Activated T-helper 9 cell treated with anti-CD3 and anti-CD28 coated beads, Interleukin-2, amount 50 U/mL, for 16 hours (primary cell): ENCODE results near the gene MBNL1.

ENCODE experiments used
- DNase-seq: peaks from one replicate; pipeline ENCODE4 v3.0.0-alpha.2; 2020; ENCODE audit warnings: low read depth

The MBNL1 gene

GRCh38 chr3:152298393-152299248 lies 29.9 kb downstream of the MBNL1 start:
- no peak for DNase-seq

GRCh38 chr3:152299249-152299976 lies 30.7 kb downstream of the MBNL1 start:
- no peak for DNase-seq

- DNase-seq = no peak
These were observed 31.5 kb downstream of the MBNL1 start for GRCh38 chr3:152300029-152300731.

- no peak for DNase-seq
These were observed 33.0 kb downstream of the MBNL1 start for GRCh38 chr3:152301745-152302181.

- no peak for DNase-seq
These were observed 33.8 kb downstream of the MBNL1 start for GRCh38 chr3:152302521-152303021.

- DNase-seq = no peak
These were observed 35.4 kb downstream of the MBNL1 start for GRCh38 chr3:152304160-152304559.

GRCh38 chr3:152305075-152305474 lies 36.3 kb downstream of the MBNL1 start:
- no peak for DNase-seq

GRCh38 chr3:152307829-152308474 lies 39.2 kb downstream of the MBNL1 start:
- DNase-seq = no peak

GRCh38 chr3:152308475-152308844 lies 39.7 kb downstream of the MBNL1 start:
- DNase-seq = no peak

- no peak for DNase-seq
These were observed 40.3 kb downstream of the MBNL1 start for GRCh38 chr3:152309031-152309430.

- no peak for DNase-seq
These were observed 41.0 kb downstream of the MBNL1 start for GRCh38 chr3:152309535-152310307.

- no peak for DNase-seq
These were observed 44.7 kb downstream of the MBNL1 start for GRCh38 chr3:152313430-152313829.

- no peak for DNase-seq
These were observed 45.2 kb downstream of the MBNL1 start for GRCh38 chr3:152313914-152314313.

GRCh38 chr3:152314677-152315353 lies 46.1 kb downstream of the MBNL1 start:
- no peak for DNase-seq

GRCh38 chr3:152315623-152316022 lies 46.9 kb downstream of the MBNL1 start:
- no peak for DNase-seq

- DNase-seq = no peak
These were observed 47.6 kb downstream of the MBNL1 start for GRCh38 chr3:152316318-152316717.

GRCh38 chr3:152317184-152317583 lies 48.5 kb downstream of the MBNL1 start:
- no peak for DNase-seq

- no peak for DNase-seq
These were observed 49.2 kb downstream of the MBNL1 start for GRCh38 chr3:152317956-152318355.

GRCh38 chr3:152318512-152318911 lies 49.8 kb downstream of the MBNL1 start:
- DNase-seq = no peak

GRCh38 chr3:152319256-152319655 lies 50.5 kb downstream of the MBNL1 start:
- no peak for DNase-seq
